Astrocyte (in vitro differentiated cells and primary cell): ENCODE results near the gene YIPF3.

Experiments used
- CTCF ChIP-seq: IDR thresholded peaks from 2 replicates; pipeline ENCODE4 v1.5.1; 2011; ENCODE audit warnings: low read depth, mild to moderate bottlenecking, inconsistent platforms, low read length, moderate library complexity; ENCODE audit not compliant: insufficient read depth
- EZH2 ChIP-seq: IDR thresholded peaks from 2 replicates; pipeline ENCODE4 v1.6.1; 2012; ENCODE audit warnings: mild to moderate bottlenecking, low read length, inconsistent platforms; ENCODE audit not compliant: insufficient read depth

GRCh38 chr6:43497689-43498088 is 19.0 kb downstream of the YIPF3 start:
- TF ChIP-seq EZH2: no peak
- no peak for TF ChIP-seq CTCF
